Erythroblast (primary cell): ENCODE data around the gene TPX2.
"Not testable (repeated sequence)": the region's sequence is repeated elsewhere in the genome, so short reads cannot be mapped to it uniquely, and the experiment has no call there.

Experiments
- DNase-seq, 2 experiments: peaks; one replicate each; lab custom pipeline; 2025; lab: John Stamatoyannopoulos, UW
- GATA1 ChIP-seq: IDR thresholded peaks from 2 replicates; pipeline ENCODE4 v1.6.1; 2011; ENCODE audit warnings: low read depth, mild to moderate bottlenecking, control low read depth, low read length, moderate library complexity
- POLR2A ChIP-seq: IDR thresholded peaks from 2 replicates; pipeline ENCODE4 v1.6.1; 2011; ENCODE audit warnings: mild to moderate bottlenecking, low read length

Gene TPX2

DNA sequence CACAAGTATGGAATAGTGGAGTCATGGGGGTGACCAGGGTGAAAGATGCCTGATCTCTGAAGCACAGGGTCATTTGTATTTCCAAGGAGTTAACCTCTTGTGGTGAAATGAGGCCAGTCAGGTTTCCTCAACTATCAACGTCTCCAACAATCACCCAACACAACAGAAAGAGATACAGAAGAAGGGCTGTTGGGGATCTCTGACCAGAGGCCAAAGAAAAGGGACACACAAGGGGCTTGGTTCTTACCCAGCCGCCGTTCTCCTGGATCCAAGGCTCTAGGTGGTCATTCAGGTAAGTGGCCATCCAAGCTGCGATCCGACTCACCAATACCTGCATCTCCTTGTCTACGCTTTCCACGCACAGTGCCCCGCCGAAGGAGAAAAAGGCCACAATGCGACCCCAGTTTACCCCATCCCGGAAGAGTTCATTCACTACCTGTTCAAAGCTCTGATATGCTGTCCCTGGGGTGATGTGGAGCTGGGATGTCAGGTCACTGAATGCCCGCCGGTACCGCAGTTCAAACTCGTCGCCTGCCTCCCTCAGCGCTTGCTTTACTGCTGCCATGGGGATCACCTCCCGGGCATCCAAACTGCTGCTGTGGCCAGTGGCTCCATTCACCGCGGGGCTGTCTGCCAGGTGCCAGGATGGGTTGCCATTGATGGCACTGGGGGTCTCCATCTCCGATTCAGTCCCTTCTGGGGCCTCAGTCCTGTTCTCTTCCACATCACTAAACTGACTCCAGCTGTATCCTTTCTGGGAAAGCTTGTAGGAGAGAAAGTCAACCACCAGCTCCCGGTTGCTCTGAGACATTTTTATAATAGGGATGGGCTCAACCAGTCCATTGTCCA, 17.5 kb upstream of the TPX2 start:
- peak; percentile 35 to 67 for DNase-seq
- TF ChIP-seq GATA1 (no peak), POLR2A (no peak)

DNA sequence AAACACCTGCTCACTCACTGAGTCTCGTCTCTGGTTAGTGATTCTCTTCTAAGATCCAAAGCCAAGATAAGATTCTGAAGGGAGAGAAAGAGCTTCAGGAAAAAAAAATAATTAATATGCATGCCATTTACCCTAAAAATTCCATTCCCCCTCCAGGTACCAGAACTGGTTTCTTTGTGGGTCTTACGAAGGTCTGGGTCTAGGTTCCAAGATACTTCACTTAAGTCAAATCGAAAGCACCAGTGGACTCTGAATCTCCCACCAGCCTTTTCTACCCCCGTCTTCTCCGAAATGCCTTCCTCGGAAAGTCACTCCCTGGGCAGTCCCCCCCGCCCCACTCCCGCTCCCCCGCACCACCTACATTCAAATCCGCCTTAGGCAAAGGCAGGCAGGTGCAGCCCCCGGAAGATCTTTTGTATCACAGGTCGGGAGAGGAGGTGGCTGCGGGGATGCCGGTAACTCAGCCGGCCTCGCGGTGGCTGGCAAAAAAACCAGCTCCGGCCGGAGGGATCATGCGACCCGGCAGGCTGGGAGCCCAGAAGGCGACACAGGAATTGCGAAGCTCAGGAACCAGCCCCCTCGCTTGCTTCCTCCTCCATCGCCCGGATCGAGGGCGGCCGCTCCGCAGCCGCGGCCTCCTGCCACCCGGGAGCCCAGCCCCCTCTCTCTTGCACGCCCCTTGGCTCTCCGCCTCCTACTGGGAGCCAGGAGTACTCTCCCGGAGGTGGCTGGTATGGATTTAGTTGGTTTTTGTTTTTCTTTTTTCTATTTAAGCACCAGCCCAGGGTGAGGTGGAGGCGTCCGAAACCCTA, 16.6 kb upstream of the TPX2 start, which contains the start of gene BCL2L1:
BCL2L1 (minus strand) TSS at position 612 of the 812 bp plus-strand sequence. CDS start 650 bp downstream, outside the sequence.
- TF ChIP-seq GATA1 (no peak), POLR2A (peak; percentile 55)
- DNase-seq = peak; percentile 85 to 90

DNA sequence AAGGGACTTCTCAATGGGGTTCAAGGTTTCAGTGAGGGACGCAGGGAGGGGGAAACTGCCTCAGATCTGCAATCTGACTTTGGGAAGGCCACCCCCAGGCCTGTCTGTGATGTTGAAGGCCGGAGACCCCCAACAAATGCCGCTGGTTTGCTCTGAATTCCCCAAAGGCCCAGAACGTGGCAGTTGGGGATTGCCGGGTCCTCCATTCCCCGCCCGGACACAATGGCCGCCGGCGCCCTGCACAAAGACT, 16.1 kb upstream of the TPX2 start:
- no peak for TF ChIP-seq POLR2A
- no peak for TF ChIP-seq GATA1
- DNase-seq = no peak

DNA sequence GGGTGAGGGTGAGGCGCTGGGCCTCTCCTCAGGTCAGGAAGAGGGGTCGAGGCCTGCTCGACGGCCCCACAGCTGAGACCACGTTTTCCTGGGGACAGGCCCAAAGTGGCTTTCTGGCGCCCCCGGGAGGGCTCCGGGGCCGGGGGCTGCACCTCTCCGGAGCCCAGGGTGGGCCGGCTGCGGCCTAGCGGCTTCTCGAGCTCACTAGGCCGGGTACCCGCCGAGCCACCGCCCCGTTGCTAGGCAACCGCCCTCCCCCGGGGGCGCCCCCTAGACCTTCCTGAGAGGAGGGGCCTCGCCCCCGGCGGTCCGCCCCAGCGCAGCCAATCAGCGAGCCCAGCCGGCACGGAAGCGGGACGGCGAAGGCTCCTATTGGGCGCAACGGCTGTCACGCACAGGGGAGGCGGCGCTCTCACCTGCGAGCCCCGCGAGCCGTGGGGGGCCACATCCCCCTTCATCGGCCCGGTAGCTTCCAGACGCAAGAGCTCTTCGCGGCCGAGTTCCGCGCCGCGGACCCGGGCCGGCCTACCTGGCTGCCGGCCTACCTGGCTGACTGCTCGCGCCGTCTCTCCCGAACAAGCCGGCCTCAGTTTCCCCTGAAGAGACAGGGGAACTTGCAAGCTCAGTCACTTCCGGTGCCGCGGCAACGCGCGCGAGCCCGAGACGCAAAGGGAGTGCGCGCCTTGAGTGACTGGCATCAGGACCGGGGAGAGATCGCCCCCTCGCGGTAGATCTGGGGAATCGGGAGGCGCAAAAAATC, 15.6 kb upstream of the TPX2 start:
- peak; percentile 84 for TF ChIP-seq POLR2A
- no peak for TF ChIP-seq GATA1
- DNase-seq = peak; percentile 99

DNA sequence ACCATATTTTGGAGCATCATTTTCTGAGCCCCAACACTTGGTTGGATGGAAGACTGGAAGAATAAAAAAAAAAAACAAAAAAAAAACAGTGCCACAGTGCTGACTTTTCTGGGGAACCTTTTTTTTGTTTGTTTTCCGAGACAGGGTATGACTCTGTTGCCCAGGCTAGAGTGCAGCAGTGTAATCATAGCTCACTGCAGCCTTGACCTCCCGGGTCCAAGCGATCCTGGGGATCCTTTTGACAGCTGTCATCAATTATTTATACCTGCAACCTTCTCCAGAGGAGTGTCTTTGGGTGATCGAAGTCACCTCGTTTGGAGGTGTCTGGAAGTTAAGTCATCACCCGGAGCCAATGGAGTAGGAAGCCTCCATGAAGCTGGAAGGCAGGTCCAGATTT, 7.8 kb upstream of the TPX2 start:
- TF ChIP-seq GATA1 (no peak), POLR2A (no peak)
- DNase-seq = no peak

DNA sequence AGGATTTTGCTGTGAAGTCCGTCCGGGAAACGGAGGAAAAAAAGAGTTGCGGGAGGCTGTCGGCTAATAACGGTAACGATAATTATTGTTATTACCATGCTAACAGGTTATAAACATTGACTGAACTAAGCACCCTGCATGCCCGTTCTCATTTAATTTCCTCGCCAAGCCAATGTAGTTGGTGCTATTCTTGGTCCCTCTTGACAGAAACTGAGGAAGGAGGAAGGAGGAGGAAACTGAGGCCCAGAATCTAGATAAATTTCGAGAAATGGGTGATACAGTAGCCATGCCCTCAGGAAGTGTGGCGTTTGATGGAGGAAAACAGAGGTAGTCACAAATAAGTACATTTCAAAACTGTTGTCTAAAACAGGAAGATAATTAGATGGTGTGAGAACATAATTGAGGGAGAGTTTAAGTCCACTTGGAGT, 474 bp downstream of the TPX2 start:
- TF ChIP-seq POLR2A (no peak), GATA1 (no peak)
- DNase-seq = no peak

DNA sequence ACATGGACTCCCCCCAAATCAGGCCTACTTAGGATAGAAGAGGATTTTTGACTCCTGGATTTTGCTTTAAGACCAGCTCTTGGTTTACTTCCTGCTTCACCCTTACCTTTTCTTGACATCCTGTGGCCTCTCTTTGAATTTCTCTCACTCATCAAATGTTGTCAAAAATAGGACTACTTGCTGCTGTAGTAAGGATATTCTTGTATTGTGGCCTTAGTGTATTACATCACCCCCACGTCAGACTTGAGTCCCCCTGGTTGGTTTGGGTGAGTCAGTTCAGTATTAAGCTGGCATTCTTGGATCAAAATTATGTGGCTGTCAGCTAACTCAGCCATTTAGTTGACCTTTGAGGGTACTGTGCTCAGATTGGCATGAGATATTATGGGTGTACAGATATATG, 1.1 kb downstream of the TPX2 start:
- DNase-seq = peak; percentile 70 to 82
- TF ChIP-seq GATA1 (no peak), POLR2A (no peak)

DNA sequence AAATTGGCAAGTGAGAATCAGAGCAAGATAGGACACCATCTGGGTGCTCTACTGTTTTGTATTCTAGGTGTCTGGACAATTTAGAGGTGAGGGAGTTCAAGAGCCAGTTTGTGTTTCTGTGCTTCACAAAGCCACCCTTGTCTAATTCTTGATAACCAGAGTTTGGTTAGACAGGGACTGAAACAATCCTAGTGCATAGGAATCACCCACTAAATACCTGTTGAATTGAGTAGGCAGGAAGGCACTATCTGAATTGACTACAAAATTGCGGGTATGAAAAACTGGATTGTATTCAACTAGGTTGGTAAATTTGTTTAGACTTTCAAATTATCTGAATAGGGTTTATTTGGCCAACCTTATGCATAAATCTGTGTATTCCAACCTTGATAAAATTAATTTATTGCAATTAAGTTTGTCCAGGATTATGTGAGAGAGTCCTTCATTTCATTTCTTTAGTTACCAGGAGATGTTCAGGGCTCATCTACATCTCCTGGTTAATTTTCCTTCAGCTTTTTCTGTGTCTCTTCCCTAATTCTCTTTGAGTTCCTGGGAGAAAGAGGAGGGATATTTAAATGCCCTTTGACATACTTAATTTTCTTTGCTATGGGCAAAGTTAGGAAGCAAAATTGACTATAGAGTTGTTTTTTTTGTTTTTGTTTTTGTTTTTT, 1.7 kb downstream of the TPX2 start:
- TF ChIP-seq POLR2A (no peak), GATA1 (no peak)
- DNase-seq = peak in 1 of 2 experiments; percentile 45

DNA sequence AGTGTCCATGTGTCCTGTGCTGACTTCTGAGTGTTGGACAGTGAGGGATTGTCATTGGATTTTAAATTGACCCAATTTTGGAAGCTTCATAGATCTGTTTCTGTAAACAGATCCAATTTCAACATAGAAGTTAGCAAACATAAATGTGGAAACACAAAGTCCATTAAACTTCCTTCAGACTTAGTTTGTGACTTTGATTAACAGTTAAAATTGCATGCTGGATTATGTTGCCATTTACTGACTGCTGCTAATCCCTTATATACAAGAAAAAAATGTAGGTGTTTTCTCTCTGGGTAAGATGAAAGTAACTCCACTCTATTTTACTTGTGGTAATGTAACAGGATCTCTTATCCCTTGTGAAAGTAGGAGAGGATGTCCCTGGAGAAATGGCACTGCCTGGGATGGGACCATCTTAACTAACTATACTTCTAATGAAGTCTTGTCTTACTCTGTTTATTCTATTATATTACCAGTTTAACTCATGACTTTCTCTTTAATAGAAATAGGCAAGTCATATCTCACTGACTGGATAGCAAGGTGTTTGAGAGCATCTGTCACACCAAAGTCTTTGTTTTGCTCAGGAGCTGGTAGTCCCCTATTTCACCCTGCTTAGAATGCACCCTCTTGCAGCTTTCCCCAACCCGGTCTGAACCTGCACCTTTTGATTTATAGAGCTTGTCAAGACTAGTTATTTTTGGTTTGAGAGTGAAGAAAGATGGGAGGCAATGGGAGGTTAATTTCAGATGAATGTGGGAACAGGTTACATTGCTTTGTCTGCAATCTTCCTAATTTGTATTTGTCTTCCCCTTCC, 7.2 kb downstream of the TPX2 start:
- TF ChIP-seq GATA1 (no peak), POLR2A (no peak)
- no peak for DNase-seq

DNA sequence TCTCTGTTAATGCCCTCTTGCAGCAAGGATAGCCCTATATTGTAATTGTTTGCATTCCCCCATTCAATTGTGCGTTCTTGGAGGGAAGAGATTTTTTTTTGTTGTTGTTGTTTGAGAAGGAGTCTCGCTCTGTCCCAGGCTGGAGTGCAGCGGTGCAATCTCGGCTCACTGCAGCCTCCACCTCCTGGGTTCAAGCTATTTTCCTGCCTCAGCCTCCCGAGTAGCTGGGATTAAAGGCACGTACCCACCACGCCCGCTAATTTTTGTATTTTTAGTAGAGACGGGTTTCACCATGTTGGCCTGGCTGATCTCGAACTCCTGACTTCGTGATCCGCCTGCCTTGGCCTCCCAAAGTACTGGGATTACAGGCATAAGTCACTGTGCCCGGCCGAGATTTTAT, 7.9 kb downstream of the TPX2 start:
- DNase-seq = not testable (repeated sequence)

DNA sequence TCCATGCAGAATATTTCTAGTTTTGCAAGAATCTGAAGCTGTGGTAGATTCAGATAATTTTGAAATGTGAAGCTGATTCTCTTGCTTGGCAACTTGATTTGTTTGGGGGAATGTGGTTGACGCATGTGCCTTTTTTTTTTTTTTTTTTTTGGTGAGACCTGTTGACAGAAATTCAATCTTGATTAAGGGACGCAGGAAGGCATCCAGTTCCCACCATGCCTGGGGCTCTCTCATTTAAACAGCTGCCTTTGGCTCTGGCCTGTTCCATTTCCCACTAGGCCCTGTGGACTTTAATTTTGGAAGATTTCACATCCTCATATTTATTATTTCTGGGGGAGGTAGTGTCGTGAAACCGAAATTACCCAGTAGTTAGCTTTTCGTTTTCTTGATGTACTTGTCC, 8.6 kb downstream of the TPX2 start:
- no peak for DNase-seq
- TF ChIP-seq POLR2A = no peak
- TF ChIP-seq GATA1 = no peak

DNA sequence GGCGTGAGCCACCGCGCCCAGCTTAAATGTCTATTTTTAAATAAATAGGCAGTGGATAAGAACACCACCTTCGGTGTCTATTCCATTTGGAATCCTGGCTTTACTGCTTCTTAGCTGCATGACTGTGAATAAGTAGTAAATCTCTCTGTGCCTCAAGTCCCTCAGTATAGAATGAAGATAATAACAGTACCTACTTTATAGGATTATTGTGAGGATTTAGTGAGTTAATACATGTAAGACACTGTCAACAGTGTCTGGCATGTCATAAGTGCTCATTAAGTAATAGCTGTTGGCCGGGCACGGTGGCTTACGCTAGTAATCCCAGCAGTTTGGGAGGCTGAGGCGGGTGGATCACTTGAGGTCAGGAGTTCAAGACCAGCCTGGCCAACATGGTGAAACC, 10.1 kb downstream of the TPX2 start:
- DNase-seq = no peak
- TF ChIP-seq POLR2A (no peak), GATA1 (no peak)

DNA sequence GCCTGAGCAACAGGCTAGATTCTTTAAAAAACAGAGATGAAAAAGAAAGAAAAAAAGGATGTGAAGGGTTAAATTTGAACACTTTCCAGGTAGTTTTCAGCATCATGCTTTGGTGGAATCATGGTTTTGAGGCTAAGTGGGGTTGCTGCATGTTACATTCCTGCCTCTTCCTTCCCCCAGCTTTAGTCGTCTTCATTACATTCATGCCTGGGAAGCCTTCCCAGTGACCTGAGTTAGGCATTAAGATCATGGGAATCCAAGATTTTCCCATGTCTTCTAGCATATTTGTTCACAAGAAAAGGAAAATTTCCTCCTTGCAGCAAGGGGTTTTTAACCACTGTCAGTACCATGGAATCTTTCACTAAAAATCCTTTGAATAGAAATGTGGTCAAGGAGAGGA, 12.0 kb downstream of the TPX2 start:
- no peak for DNase-seq
- no peak for TF ChIP-seq POLR2A
- TF ChIP-seq GATA1 = no peak
